GM21367 (cell line): ENCODE results near the gene MUSTN1.

Experiments
- ATAC-seq: cut with Tn5 transposase; IDR thresholded peaks from one replicate; pipeline ENCODE4 v1.9.1; 2021; ENCODE audit not compliant: unreplicated experiment

The MUSTN1 gene

GRCh38 chr3:52834871-52835501, at the start of gene MUSTN1:
Gene MUSTN1 (minus strand): TSS chr3:52835019. CDS start chr3:52834948, 71 bp downstream.
- no peak for ATAC-seq

DNA sequence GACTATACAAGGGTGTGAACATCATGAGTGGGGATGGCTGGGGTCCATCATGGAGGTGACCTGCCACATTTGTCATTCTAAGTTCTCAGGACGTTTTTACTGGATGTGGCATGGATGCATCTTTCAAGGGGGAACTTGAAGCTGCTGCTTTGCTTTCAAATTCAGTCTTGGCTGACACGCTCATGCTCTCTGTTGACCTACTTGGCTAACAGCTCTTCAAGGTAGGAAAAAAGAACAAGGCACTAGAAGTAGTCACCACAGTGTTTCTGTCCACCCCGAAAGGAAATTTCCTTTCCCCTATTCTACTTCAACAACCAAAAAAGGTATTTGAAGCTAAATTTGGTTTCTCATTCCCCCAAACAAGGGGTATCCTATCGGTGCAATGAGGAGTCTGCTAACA, 47.6 kb upstream of the MUSTN1 start:
- ATAC-seq, result no peak

GRCh38 chr3:52881871-52882270, 47.1 kb upstream of the MUSTN1 start:
- no peak for ATAC-seq

DNA sequence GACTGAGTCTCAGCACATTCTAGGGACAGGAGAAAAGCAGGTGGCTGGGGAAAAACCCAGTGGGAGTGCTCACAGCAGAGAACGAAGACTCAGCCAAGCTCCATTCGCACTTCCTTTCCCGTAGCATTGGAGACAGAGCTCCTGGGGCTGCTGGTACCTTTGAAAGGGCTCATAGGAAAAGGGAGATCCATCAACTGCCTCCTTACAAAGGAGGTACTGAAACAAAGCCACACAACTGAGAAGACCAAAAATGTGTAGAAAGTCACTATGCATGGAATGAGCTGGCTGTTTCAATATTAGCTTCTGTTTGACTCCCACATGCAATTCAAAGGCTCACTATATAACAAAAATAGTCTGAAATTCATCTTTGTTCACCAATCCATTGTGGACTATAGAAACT, 45.7 kb upstream of the MUSTN1 start:
- no peak for ATAC-seq

- ATAC-seq, result no peak
Measured at GRCh38 chr3:52880047-52880446, 45.2 kb upstream of the MUSTN1 start.

DNA sequence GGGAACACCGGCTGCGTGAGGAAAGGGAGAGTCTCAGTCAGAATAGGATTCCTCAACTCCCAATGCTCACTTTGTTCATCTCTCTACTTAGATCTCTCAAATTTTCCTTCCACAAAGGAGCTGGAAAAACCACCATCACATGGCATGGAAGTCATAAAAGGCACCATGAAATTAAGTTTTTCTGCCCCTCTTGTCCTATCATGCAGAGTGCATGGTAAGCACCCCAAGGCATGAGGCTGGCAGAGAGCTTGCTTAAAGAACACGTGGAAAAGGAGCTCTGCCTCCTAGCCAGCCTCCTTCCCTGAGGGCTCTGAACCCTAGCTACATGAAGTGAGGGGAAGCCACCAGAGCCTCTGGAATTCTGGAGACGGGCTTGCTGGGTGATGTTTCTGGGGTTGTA, 44.8 kb upstream of the MUSTN1 start:
- no peak for ATAC-seq

DNA sequence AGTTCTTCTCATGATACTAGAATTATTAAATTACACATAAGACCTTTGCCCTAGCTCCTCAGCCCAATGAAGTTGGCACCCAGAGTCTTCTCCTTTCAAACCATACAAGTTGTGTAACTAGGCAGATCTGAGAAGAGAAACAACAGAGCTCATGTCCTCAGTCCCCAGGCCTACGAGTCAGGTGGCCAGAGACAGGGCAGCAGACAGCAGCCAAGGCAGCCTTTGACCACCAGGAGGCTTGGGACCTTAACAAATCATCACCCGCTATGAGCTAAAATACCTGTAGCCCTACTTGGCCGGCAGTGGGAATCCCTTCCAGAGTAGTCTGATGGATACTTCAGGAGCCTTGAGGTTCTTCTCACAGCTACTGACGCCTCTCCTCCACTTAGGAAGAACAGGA, 44.3 kb upstream of the MUSTN1 start:
- ATAC-seq, result no peak

- ATAC-seq, result no peak
Measured at GRCh38 chr3:52877085-52877484, 42.3 kb upstream of the MUSTN1 start.

DNA sequence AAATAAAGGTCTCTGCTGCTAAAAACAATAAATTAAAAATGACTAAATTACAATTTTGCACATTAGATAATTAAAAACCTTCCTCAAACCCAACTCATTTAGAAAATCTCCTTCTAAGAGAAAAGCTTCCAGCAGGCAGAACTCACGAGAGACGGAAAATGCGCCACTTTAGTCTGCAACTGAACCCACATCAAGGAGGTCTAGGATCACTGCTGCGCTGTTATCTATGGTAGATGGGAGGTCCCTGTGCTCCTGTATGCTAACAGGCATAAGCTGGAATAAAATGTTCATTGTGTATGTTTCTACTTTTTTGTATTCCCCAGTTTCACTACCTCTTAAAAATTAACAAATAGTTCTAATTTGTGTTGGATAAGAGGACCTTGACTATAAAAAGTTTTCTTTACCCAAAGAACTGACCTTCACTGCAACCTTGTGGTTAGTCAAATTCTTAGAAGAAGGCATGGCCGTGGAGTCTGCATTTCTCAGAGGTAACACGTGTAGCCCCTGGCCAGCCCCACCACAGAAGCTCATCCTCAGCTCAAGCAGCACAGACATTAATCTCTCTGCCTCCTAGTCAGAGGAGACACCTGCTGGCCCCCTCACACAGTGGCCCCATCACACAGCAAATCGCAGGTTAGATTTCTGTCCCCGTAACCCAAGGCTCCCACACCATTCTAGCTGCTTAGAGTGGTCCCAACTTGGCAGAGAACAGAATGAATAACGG, 40.2 kb upstream of the MUSTN1 start:
- no peak for ATAC-seq

- no peak for ATAC-seq
Measured at GRCh38 chr3:52874160-52874701, 39.4 kb upstream of the MUSTN1 start.

- ATAC-seq, result no peak
Measured at GRCh38 chr3:52873433-52874159, 38.8 kb upstream of the MUSTN1 start.

- no peak for ATAC-seq
Measured at GRCh38 chr3:52872245-52872644, 37.4 kb upstream of the MUSTN1 start.

DNA sequence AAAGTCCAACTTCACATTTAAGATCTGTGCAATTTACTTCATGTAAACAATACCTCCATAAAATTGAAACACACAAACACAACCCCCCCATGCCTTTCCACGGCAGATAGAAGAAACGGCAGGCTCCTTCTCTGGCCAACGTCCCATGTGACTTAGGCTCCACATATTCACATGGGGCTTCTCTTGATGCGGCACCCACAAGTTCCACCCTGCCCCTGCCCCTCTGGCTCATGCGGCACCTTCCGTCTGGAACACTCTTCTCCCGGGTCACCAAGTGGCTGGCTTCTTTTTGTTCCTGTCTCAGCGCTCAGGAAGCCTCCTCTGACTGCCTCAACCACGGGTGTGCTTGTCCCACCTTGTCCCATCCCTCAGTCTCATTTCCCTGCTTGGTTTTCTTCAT, 36.9 kb upstream of the MUSTN1 start:
- ATAC-seq, result no peak

GRCh38 chr3:52870471-52870870, 35.7 kb upstream of the MUSTN1 start:
- ATAC-seq, result no peak

- ATAC-seq, result no peak
Measured at GRCh38 chr3:52866427-52866826, 31.6 kb upstream of the MUSTN1 start.

GRCh38 chr3:52865994-52866393, 31.2 kb upstream of the MUSTN1 start:
- ATAC-seq, result no peak

GRCh38 chr3:52860424-52860768, 25.6 kb upstream of the MUSTN1 start:
- no peak for ATAC-seq

DNA sequence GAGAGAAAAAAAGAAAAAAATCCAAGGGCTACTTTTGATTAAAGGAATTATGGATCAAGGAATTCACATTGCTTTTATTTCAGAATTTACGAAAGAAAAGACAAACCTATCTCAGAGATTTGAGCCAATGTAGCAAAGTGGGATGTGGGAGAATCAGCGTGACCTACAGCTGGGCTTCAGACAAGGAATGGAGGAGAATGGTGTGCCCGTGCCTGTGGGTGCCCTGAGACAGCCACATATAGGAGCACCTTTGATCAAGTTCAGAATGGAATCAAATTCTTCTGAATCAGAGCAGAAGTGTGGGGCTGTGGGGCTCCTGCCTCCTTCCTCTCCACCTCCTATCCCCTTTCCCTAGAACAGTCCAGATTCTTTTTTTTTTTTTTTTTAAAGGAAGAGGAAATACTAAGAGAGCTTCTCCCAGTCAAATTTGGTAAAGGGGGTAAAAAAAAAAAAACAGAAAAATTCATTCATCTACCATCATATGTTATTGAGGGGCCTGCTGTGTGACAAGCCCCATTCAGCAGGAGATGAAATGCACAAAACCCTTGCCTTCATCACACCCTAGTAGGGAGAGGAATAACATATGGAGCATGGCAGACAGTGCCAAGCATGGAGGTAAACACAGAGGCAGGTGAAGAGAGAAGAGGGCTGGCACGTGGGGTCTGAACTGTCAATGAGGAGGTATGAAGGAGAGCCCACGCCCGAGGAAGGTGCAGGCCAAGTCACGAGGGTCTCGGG, 25.0 kb upstream of the MUSTN1 start:
- no peak for ATAC-seq

DNA sequence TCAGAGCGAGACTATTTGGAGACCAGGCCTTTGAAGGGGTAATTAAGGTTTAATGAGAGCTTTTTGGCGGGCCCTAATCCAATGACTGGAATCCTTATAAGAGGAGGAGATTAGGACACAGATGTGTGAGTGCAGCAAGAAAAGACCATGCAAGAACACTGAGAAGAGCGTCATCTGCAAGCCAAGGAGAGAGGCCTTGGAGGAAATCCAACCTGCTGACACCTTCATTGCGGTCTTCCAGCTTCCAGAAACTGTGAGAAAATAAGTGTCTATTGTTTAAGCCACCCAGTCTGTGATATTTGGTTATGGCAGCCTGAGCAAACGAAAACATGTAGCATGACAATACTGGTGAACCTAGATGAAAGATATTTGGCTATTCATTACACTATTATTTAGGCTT, 23.0 kb upstream of the MUSTN1 start:
- ATAC-seq, result no peak

GRCh38 chr3:52857133-52857532, 22.3 kb upstream of the MUSTN1 start:
- ATAC-seq, result no peak

- no peak for ATAC-seq
Measured at GRCh38 chr3:52856666-52857065, 21.8 kb upstream of the MUSTN1 start.
